Measurements from ENCODE around the gene MYBBP1A.

Gene MYBBP1A

DNA sequence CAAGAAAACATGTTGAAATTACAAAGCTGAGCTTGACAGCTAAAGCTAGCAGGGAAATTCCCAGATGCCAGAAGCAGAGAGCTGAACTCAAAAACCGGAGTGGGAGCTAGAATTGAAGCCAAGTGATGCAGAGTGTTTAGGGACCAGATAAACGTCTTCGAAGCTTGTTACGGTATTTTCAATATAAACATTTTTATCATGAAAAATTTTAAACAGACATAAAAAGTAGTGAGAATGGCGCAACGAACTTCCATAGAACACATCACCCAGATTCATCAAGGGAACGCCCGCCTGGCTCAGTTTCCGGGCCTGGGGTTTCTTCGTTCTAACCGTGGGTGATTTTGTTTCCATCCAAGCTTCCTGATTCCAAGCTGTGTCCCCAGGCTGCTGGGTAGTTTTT lies 38.4 kb downstream of the MYBBP1A start:
- no peak for DNase-seq (ENCODE audit: low spot score)

DNA sequence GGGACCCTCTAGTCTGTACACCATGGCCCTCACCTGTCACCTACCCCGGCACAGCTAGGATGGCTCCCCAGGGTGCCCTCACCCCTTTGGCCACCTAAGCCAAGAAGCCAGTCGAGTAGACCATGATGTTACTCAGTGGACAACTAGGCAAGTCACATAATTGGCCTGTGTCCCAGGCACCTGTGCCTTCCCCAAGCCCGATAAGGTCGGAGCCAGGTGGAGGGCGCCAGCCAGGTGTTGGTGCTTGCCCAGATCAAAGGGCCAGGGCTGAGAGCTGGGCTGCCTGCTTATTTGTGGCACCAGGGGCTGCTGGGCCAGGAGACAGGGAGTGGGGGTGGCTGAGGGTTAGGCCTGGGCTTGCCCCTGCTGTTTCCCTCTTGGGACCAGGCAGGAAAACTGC lies 39.7 kb downstream of the MYBBP1A start:
- no peak for DNase-seq (ENCODE audit: low spot score)

DNA sequence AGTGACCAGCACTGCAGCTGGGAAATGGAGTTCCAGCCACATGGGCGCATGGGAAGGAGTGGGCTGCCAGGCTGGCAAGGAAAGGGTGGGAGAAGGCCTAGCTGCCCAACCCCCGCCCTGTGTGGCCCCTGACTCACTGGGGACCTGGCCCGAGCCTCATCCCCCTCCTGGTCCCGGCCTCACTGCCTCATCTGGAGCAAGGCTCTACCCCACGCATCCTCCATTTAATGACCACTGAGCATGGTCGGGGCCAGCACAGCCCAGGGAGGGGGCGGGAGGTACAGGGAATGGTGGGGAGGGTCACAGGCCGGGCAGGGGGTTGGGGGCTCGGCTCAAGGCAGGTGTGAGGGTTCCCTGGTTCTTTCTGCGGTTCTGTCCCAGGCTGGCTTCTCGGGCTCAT lies 40.4 kb downstream of the MYBBP1A start:
- DNase-seq (ENCODE audit: low spot score) = no peak

GRCh38 chr17:4514206-4514605 lies 41.0 kb downstream of the MYBBP1A start:
- DNase-seq (ENCODE audit: low spot score) = no peak

DNA sequence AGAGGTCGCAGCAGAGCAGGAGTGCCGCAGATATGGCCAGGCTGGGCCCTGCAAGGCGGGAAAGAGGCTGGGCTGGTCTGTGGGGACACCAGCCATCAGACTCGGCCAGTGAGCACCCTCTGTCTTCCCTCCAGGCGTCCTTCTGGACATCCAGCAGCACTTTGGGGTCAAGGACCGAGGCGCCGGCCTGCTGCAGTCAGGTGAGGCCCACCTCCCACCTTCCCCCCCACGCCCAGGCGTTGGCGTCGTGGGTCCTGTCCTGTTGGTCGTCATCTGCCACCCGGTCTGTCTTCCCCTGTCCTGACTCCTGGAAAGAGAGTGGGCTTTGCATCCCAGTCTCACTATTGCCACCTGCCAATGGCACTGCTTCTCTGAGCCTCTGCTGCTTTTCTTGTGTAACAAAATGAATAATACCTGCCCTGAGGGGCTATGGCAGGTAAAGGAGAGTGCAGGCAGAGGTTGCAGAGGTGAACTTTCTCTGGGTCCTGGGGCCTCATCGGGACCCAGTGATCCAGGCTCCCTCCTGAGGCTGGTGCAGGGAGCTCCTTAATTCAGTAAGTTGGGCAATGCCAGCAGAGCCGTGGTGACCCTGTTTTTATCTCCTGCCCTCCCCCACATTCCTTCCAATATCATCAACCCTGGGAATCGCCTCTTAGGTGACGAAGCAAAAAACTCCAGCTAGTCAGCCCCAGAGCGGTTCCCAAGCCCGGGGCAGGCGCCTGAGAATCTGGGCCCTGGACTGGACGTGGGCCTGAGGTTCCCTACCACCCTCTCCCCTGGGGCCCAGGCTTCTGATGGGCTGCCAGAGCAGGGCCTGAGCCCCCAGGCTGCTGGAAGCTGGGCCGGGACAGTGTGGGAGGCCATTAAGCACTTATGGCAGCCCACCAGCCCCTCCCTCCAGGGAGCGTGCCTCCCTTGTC lies 41.8 kb downstream of the MYBBP1A start:
- no peak for DNase-seq (ENCODE audit: low spot score)

DNA sequence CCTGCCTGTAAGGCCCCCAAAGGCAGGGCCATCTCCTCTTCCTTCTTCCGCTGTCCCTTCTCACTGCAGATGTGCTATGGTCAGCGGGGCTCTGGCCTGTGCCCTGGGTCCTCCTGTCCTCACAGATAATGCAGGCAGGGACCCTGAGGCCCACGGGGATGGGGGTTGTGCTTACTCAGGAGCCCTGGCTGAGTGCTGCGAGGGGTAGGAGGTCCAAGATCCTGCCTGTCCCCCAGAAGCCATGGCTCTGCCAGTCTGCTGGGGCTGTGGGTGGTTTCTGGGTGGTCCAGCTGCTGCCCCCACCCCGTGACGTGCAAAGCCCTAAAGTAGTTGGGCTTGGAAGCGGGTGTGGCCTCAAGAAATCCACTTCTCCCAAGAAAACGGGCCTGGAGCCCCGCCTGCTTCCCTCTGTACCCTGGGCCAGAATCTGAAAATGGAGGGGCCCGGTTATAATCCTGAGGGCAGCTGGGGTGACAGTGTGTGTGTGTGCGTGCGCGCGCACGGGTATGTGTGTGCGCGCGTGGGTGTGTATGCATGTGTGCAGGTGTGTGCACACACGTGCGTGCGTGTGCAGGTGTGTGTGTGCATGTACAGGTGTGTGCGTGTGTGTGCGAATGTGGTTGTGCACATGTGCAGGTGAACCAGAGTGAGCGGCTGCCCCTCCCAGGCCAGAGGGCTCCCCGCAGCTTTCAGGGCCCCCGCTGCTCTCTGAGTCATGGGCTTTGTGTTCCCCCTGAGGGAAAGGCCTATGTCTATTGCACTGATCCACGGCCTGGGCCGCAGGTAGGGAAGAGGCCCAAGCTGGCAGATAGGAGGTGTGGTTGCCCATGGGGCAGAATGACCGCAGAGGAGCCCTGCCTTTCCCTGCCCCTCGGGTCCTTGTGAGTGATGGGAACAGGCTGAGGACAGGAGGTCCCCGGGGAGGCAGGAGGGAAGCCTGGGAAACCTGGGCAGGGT lies 42.8 kb downstream of the MYBBP1A start:
- no peak for DNase-seq (ENCODE audit: low spot score)

- DNase-seq (ENCODE audit: low spot score) = no peak
Measured at GRCh38 chr17:4511199-4511932, 43.8 kb downstream of the MYBBP1A start.

DNA sequence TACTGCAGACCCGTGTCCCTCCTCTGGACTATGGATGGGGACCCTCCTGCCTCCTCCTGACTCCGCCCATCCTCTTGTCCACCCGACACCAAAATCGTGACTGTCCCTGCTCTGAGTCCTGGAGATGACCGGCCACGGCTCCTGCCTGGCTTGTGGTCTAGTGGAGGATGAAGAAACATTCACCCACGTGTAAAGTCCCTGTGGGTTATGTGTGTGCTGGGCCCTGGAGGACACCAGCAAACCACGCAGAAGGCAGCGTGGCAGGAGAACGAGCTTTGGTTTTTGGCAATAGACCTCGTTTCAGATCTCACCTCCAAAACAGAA lies 44.6 kb downstream of the MYBBP1A start:
- no peak for DNase-seq (ENCODE audit: low spot score)

DNA sequence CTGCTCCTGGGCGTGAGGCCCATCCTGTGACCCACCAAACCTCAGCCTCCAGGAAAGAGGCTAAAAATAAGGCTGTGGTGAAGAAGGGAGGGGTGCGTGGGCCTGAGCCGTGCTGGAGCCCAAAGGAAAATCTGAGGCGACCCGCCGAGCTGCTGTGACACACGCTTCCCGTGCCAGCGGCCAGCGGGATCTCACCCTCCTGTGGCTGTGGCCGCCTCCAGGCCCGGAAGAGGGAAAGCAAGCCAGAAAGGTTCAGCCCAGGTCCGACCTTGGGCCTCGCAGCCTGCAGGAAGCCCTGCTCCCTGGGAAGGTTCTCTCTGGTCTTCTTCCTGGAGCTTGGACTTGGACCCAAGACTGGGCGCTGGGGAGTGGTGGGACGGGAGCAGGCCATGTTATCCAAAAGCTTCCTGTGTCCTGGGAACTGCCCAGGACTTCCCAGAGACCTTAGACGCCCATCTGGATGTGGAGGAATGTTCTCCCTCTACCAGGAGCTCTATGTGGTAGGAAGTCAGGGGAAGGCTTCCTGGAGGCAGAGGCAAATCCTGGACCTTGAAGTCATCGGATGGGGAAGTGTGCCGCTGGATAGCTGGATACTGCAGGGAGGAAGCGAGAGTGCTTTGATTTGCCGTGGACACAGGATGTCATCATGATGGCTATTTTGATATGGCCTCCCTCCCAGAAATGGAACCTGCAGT lies 45.1 kb downstream of the MYBBP1A start:
- DNase-seq (ENCODE audit: low spot score) = no peak

GRCh38 chr17:4509401-4509800 lies 45.8 kb downstream of the MYBBP1A start:
- no peak for DNase-seq (ENCODE audit: low spot score)

GRCh38 chr17:4508207-4508606 lies 47.0 kb downstream of the MYBBP1A start:
- DNase-seq (ENCODE audit: low spot score) = no peak

DNA sequence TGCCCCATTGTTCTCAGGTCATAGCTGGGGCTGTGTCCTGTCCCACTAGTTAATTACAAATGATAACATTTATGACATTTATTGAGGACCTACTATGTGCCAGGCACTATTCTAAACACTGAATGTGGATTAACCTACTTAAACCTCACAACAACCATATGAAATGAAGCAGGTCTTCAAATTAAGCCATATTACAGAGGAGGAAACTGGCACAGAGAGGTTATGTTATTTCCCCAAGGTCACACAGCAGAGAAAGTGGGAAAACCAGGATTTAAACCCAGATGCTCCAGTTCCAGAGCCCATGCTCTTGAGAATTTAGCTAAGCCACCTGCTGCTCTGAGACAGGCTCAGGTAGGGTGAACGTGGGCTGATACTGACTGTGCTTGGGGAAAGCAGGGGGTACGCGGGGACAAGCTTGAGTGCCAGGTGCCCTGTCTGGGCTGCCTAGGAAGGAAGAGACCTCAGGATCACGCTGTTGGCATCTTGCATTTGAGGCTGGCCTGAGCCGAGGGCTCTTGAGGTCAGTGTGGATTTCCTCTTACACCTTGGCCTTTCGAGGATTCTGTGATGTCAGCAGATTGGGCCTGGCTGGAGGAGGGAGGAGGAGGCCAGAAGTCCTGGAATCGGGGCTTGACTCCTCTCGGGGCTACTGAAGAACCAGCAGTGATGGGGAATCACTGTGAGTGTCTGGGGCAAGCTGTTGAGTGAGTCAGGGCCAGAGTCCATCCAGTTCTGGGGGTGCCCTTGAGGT lies 47.6 kb downstream of the MYBBP1A start:
- DNase-seq (ENCODE audit: low spot score) = no peak

DNA sequence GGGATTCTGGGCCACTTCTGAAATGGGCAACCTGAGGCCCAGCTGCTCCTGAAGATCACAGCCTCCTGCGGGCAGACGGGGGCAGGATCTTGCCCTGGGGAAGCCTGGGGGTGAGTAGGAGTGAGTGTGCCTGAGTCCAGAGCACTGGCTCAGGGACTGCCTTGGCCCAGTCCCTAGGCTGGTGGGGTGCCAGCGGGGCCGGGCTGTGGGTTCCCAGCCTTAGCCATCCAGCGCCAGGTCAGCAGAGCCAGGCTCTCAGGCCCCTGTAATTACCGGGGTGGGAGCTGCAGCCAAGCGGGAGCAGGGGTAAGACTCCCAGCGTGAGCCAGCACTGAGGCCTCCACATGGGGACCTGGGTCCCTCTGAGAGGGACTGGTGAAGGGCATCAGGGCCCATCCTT lies 48.3 kb downstream of the MYBBP1A start:
- no peak for DNase-seq (ENCODE audit: low spot score)

DNA sequence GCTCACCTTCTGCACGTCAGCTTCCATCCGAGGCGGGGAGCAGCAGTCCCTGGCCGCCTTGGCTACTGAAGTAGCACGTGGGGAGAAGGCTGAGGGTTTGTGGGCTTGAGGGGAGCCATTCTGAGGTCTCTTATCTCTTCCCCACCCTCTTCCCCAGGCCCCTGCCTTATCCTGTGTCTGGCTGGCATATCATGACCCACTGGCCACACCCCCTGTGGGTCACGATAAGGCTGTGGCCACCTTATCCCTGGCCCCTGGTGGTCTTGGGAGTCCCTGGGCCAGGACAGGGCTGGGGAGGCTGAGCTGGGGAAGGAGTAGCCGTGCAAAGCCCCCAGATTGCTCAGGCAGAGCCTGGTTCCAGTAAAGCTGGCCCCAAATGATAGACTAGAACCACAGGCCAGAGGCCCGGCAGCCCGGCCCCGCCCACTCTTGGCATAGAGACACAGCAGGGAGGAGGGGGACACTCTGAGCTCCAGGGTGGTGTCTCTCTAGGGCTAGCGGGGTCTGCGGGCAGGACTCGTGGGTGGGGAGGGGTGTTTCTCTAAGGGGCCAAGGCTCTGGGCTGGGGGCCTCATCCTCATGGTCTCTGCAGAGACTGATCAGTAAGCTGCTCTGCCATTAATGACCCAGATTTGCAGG lies 48.9 kb downstream of the MYBBP1A start:
- DNase-seq (ENCODE audit: low spot score) = no peak

DNA sequence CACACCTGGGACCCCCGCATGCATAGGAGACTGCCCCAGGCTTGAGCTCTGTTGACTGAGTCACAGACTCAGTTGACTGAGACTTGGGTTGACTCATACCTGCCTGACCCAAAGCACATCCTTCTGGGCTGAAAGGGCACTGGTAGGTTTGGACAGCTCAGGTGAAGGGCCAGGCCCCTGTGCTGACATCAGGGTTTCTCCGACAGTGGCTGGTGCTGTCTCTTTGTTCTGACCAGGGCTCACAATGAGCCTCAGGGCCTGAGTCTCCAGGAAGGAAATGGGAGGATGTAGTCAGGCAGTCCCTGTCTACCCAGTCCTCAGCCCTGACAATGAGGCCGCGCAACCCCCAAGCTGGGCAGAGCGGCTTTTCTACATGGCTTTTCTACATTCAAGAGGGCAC lies 50.0 kb downstream of the MYBBP1A start:
- DNase-seq (ENCODE audit: low spot score) = no peak

- DNase-seq (ENCODE audit: low spot score) = no peak
Measured at GRCh38 chr17:4504188-4504587, 51.0 kb downstream of the MYBBP1A start.

DNA sequence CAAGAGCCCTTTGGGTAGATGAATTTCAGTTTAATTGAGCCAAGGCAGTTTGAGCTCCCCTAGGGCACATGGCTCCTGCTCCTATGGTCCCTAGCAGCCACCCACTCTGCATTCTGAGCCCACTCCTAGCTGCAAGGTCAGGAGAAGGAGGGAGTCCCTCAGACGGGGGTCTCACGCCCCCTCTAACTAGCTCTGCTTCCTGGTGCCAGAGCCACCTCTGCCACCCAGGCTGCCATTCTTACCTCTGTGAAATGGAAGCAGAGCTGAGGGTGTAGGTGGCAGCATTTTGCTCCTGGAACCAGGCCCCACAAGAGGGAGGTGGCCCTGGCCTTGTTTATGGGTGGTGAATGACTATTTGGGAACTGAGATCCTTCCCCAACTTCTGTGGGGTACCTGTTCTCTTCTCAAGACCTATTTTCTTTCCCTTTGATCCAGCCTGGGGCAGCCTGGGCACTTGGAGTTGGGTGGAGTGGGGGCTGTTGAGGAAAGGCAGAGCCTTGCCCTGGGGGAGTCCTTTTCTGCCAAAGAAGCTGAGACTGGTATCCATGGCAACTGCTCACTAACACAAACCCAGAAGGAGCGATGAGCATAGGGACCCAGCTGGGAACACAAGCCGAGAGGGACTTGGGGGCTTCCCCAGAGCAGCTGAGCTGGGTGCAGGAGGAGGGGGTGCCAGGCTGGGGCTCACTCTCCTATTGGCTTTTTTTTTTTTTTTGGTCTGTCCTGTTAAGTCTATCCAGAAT lies 51.7 kb downstream of the MYBBP1A start:
- DNase-seq (ENCODE audit: low spot score) = no peak

DNA sequence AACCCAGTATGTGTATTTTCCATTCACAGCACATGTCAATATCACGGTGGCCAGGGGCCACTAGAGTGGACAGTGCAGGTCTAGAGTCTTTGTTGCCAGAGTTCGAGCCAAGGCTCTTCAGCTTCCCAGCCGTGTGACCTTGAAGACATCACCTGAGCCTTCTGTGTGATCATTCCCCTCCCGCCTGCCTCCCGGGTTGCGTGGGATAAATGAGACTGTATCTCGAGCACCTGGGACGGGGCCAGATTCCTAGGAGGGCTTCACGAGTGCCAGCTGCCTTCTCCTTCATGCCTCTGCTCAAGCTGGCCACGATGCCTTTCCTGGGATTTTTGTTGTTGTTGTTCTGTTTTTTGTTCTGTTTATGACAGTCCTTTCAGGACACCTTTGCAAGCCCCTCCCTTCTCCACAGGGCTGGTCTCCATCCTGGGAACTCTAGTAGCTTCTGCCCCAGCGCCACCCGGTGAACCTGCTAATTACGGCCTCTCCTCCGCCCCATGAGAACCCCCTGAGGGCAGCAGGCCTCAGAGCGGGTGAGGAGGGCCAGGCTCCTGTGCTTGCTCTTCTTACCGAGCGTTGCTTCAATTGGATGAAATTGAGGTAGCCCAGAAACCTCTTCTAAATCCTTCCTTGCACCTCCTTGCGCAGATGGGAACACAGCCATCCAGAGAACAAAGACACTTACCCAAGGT lies 52.6 kb downstream of the MYBBP1A start:
- DNase-seq (ENCODE audit: low spot score) = no peak

DNA sequence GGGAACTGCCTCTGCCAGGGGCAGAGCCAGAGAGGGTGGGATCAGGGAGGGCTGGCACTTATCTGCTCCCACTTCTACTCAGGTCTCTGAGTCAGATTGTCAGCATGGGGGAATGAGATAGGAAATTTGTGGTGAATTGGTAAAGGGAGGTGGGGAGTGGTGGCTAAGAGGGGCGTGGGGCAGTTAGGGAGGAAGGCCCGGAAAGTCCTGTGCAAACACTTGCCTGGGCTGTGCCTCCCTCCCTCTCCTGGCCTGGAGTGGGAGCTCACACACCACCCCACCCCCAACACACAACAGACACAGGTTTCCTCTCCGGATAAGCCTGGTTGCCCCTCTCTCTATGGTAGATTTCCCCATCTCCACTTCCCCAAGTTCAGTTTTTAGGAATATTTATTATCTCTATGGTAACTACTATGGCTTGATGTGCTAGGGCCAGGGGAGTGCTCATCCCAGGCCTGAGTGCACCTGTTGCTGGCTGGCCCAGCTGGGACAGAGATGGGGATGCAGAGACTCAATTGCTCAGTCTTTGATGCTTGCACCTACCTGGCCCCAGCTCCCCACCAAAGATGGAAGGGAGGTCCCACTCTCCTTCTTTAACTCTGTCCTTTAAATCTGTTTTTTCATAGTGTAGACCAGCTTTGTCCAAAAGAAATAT lies 53.8 kb downstream of the MYBBP1A start:
- no peak for DNase-seq (ENCODE audit: low spot score)
